ENCODE results near the gene RSKR.

DNA sequence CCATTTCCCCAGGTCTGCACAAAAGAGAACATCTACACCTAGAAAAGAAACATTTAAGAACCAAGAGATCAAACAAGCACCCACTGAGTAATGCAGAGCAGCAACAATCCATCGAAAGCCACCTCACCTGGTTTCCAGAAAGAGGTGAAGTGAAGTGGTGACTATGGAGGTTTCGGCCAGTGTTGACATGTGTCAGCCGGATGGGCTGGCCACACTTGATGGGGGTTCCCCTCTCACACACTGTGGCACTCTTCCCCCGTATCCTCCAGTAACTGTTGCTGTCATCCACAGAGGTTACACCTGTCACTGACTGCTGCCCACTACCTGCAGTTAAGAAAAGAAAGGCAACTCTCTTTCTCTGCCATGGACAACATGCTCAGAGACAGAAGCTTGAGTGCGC is 41.2 kb upstream of the RSKR start:
- TF ChIP-seq POLR2AphosphoS5 (IDR thresholded peaks at IDR 0.05; ENCODE audit: low read depth, low read length), result no peak
- no peak for TF ChIP-seq POLR2A (IDR thresholded peaks at IDR 0.05; ENCODE audit: low read depth, low read length)
- no peak for TF ChIP-seq POU2F2 (IDR thresholded peaks at IDR 0.05; ENCODE audit: low read depth, low read length)
- TF ChIP-seq TAF1 (IDR thresholded peaks at IDR 0.05; ENCODE audit: low read depth, low read length), result no peak
- TF ChIP-seq SPI1 (IDR thresholded peaks at IDR 0.05; ENCODE audit: low read depth, low read length), result no peak

All from GM12891 (cell line).